ENCODE data around the gene L1CAM. TPM values are rescaled to one million over a fixed set of nuclear protein-coding genes. Genes with fewer than 3 reads are reported as not detected.
A peak's percentile ranks its signal among the peaks of the same experiment; 100 is the strongest.

The L1CAM gene
- total RNA-seq, 5 donors from 2014 or later (not counting 1 experiment from before 2014, with no cell fraction given), result 1.4 to 6.0 (median 4.0) TPM

DNA sequence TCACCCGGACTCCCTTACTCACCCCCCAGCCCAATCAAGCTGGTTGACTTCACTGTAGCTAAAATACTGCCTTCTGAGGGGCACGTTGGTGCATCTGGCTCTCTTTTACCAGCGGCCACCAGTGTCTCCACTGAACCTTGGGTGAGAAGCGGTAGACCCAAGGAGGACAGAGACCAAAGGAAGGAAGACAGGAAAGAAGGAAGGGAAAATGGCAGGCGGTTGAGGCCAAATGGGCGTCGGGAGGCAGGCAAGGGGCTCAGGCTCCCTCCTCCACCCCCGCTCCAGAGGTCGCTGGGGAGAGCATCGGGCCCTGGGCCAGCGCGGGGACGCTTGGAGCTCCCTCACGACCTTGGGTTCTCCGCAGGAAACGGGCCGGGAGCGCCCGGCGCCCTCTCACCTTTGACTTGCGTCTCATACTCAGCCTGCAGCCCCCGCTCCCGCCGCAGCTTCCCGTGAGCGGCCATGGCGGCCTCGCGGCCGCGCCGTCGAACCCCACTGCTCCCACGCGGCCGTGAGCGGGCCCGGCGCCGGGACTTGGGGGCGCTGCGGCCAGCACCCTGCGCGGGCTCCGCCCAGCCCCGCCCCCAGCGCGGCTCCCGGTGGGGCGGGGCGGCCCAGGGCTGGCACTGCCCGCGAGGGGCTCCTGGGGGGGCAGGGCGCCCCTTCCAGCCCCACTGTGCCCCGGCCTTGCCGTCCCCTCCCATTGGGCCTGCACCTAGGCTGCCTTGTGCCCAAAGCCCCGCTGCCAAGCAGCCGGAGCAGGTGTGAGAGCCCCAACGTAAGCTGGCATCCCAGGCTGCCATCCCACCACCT, 40.0 kb upstream of the L1CAM start, which contains the start of gene ARHGAP4:
Gene ARHGAP4, minus strand, starts transcription at position 526 of the 813 bp plus-strand sequence. Its CDS starts 62 bp downstream, at position 464.
- ChIA-PET CTCF (interaction anchor here (0.6 to 3.9 kb wide), 7 partner anchors 20 to 1101 kb away, joined by 4 to 36 read pairs (median 8); partner anchors contain the start of gene FUNDC2 (in 1 of the 2)), POLR2A (interaction anchor here (0.5 to 1.2 kb wide), 4 partner anchors 19 to 102 kb away, joined by 3 to 8 read pairs (median 4); no protein-coding TSS in a partner anchor)
- WGBS (ENCODE audit: insufficient coverage), result under 1% methylated on average over 48 of the region's 59 CpGs
- peaks cover 49 to 64% (median 59%) of the 10 kb centered on the region in 3 donors for H3K4me1 Mint-ChIP-seq
- peak within 1 kb of the TSS; percentile 95 for H3K27ac ChIP-seq (ENCODE audit: low read length)
- no peaks in the 10 kb centered on the region for H3K36me3 Mint-ChIP-seq
- H3K27me3 ChIP-seq (replicated peaks in 1 of 2; ENCODE audit: control insufficient read depth in 2 of 2, extremely low read depth in 1 of 2, insufficient read depth in 2 of 2, low read length in 1 of 2), result no peaks in the 10 kb centered on the region
- H3K4me1 ChIP-seq (ENCODE audit: control insufficient read depth in 1 of 2, extremely low read depth in 1 of 2, insufficient read depth in 2 of 2, low read length in 2 of 2), result peaks cover 5 to 77% of the 10 kb centered on the region in 2 experiments
- peaks cover 0 to 3% of the 10 kb centered on the region in 2 donors for H3K27me3 Mint-ChIP-seq
- H3K9me3 Mint-ChIP-seq, result no peaks in the 10 kb centered on the region
- H3K36me3 ChIP-seq (ENCODE audit: control insufficient read depth in 2 of 2, extremely low read depth in 1 of 2, insufficient read depth in 1 of 2, low read length in 1 of 2), result peaks cover 5 to 12% of the 10 kb centered on the region in 2 donors
- no peaks in the 10 kb centered on the region for H3K9me3 ChIP-seq
- H3K4me3 Mint-ChIP-seq, result peak within 1 kb of the TSS; percentile 86 to 95 (median 94)
- H3K27ac Mint-ChIP-seq, result peak within 1 kb of the TSS; percentile 95 to 98
- DNase-seq (peak in 18 of 35 experiments; percentile 7 to 63 (median 31)), ATAC-seq (replicated peaks in 1 of 4) (peak in 3 of 4 experiments; percentile 3 to 6 (median 5))
- H3K4me3 ChIP-seq (ENCODE audit: control insufficient read depth in 1 of 2, extremely low read depth in 1 of 2, low read length in 1 of 2), result peak within 1 kb of the TSS; percentile 82 to 83

DNA sequence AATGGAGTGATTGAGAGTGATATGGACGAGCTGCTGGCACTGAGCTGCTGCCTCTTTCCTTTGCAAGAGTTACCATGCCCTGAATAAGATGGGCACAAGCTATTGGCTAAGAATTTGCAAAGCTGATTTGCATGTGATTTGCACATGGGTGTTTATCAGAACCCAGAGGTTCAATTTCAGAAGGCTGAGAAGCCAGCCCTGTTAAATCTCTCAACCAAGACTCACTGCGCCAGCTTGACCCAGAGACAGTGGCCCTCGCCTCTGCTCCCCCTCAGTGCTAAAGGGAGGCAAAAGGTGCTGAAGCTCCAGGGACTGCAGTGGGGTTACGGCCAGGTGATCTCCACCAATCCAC, 39.4 kb upstream of the L1CAM start:
- H3K36me3 Mint-ChIP-seq, result no peaks in the 10 kb centered on the region
- H3K27ac ChIP-seq (ENCODE audit: low read length), result peak overlapping the region; percentile 72
- peaks cover 0 to 3% of the 10 kb centered on the region in 2 donors for H3K27me3 Mint-ChIP-seq
- WGBS (ENCODE audit: insufficient coverage), result 0% methylated on average over 2 of the region's 4 CpGs
- peak overlapping the region; percentile 86 to 95 (median 94) for H3K4me3 Mint-ChIP-seq
- ChIA-PET POLR2A (interaction anchor here (0.5 to 1.2 kb wide), 5 partner anchors 20 to 238 kb away, joined by 3 to 8 read pairs (median 3); partner anchors contain the start of genes IDH3G (in 1 of the 2) and SSR4 (in 1 of the 2)), CTCF (interaction anchor here (0.6 to 3.9 kb wide), 8 partner anchors 19 to 1101 kb away, joined by 3 to 36 read pairs (median 4); partner anchors contain the start of gene FUNDC2 (in 1 of the 2))
- DNase-seq (peak in 2 of 35 experiments; percentile 28 to 49), ATAC-seq (replicated peaks in 1 of 4) (no peak)
- peaks cover 45 to 64% (median 59%) of the 10 kb centered on the region in 3 donors for H3K4me1 Mint-ChIP-seq
- H3K9me3 ChIP-seq, result no peaks in the 10 kb centered on the region
- peaks cover 5 to 83% of the 10 kb centered on the region in 2 experiments for H3K4me1 ChIP-seq (ENCODE audit: control insufficient read depth in 1 of 2, extremely low read depth in 1 of 2, insufficient read depth in 2 of 2, low read length in 2 of 2)
- H3K4me3 ChIP-seq (ENCODE audit: control insufficient read depth in 1 of 2, extremely low read depth in 1 of 2, low read length in 1 of 2), result peak overlapping the region; percentile 77 to 82
- H3K27ac Mint-ChIP-seq, result peak overlapping the region; percentile 95 to 98
- H3K9me3 Mint-ChIP-seq, result no peaks in the 10 kb centered on the region
- H3K36me3 ChIP-seq (ENCODE audit: control insufficient read depth in 2 of 2, extremely low read depth in 1 of 2, insufficient read depth in 1 of 2, low read length in 1 of 2), result peaks cover 5 to 18% of the 10 kb centered on the region in 2 donors
- H3K27me3 ChIP-seq (replicated peaks in 1 of 2; ENCODE audit: control insufficient read depth in 2 of 2, extremely low read depth in 1 of 2, insufficient read depth in 2 of 2, low read length in 1 of 2), result no peaks in the 10 kb centered on the region

DNA sequence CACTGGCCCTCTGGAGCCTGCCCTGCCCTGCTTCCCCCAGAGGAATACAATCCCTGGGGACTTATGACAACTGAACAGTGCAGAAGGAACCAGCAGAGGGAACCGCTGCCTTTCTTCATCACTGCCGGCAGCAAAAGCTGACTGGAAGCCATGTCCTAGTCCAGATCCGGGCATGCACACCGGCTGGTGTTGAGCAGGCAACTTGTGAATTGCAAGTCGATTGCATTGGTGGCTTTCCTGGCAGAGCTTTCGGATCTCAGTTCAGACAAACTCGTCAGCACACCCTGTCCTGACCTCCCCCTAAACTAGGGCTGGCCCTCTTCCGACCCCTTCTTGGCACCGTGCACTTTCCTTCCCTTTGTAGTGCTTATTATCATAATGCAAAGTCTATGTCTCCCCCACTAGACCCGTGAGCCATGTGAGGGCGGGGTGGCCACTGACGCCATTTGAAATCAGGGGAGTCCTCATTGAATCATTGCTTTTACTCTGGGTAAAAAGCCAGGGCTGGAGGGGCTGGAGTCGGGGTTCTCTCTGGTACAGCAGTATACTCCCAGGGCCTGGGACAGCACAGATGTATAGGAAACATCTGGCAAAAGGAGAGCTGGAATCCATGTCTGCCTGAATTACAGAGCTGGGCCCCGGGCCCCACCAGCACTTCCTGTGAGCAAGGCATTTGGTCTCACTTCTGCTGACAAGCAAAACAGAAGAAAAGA, 38.3 kb upstream of the L1CAM start:
- Histone ChIP-seq H3K27me3 (replicated peaks in 1 of 2; ENCODE audit: control insufficient read depth in 2 of 2, extremely low read depth in 1 of 2, insufficient read depth in 2 of 2, low read length in 1 of 2) (no peaks in the 10 kb centered on the region), H3K9me3 (no peaks in the 10 kb centered on the region), H3K27ac (ENCODE audit: low read length) (peak overlapping the region; percentile 72), H3K4me1 (ENCODE audit: control insufficient read depth in 1 of 2, extremely low read depth in 1 of 2, insufficient read depth in 2 of 2, low read length in 2 of 2) (peaks cover 5 to 74% of the 10 kb centered on the region in 2 experiments), H3K4me3 (ENCODE audit: control insufficient read depth in 1 of 2, extremely low read depth in 1 of 2, low read length in 1 of 2) (peak overlapping the region; percentile 77 to 82), H3K36me3 (ENCODE audit: control insufficient read depth in 2 of 2, extremely low read depth in 1 of 2, insufficient read depth in 1 of 2, low read length in 1 of 2) (peaks cover 7 to 23% of the 10 kb centered on the region in 2 donors)
- no peaks in the 10 kb centered on the region for H3K36me3 Mint-ChIP-seq
- ChIA-PET POLR2A (interaction anchor here in 1 of 2 donors (0.5 to 1.2 kb wide), 4 partner anchors 14 to 130 kb away, joined by 3 to 4 read pairs (median 3); partner anchors contain the start of genes IDH3G, RENBP and SSR4), CTCF (interaction anchor here (0.7 to 3.9 kb wide), 6 partner anchors 9 to 26 kb away, joined by 3 to 36 read pairs (median 4); no protein-coding TSS in a partner anchor)
- WGBS (ENCODE audit: insufficient coverage), result 0% methylated on average over 7 of the region's 14 CpGs
- no peak for ATAC-seq (replicated peaks in 1 of 4)
- H3K4me3 Mint-ChIP-seq, result peak overlapping the region; percentile 86 to 95 (median 94)
- no peaks in the 10 kb centered on the region for H3K9me3 Mint-ChIP-seq
- peaks cover 49 to 63% (median 59%) of the 10 kb centered on the region in 3 donors for H3K4me1 Mint-ChIP-seq
- peaks cover 0 to 8% of the 10 kb centered on the region in 2 donors for H3K27me3 Mint-ChIP-seq
- peak in 34 of 35 experiments; percentile 25 to 72 (median 46) for DNase-seq
- H3K27ac Mint-ChIP-seq, result peak overlapping the region; percentile 95 to 98

- ChIA-PET CTCF (interaction anchor here (0.6 to 3.9 kb wide), 6 partner anchors 11 to 1022 kb away, joined by 4 to 36 read pairs (median 6); no protein-coding TSS in a partner anchor), POLR2A (no interaction called here)
- H3K36me3 ChIP-seq (ENCODE audit: control insufficient read depth in 2 of 2, extremely low read depth in 1 of 2, insufficient read depth in 1 of 2, low read length in 1 of 2), result peaks cover 13 to 32% of the 10 kb centered on the region in 2 donors
- peak overlapping the region; percentile 17 to 21 for H3K4me3 ChIP-seq (ENCODE audit: control insufficient read depth in 1 of 2, extremely low read depth in 1 of 2, low read length in 1 of 2)
- no peaks in the 10 kb centered on the region for H3K9me3 Mint-ChIP-seq
- no peaks in the 10 kb centered on the region for H3K9me3 ChIP-seq
- WGBS (ENCODE audit: insufficient coverage), result 21% methylated on average over 9 of the region's 25 CpGs
- peak overlapping the region; percentile 86 to 95 (median 94) for H3K4me3 Mint-ChIP-seq
- H3K27me3 Mint-ChIP-seq, result peaks cover 0 to 8% of the 10 kb centered on the region in 2 donors
- ATAC-seq (replicated peaks in 1 of 4) (no peak), DNase-seq (no peak)
- H3K27ac ChIP-seq (ENCODE audit: low read length), result peak overlapping the region; percentile 49
- no peaks in the 10 kb centered on the region for H3K27me3 ChIP-seq (replicated peaks in 1 of 2; ENCODE audit: control insufficient read depth in 2 of 2, extremely low read depth in 1 of 2, insufficient read depth in 2 of 2, low read length in 1 of 2)
- H3K4me1 ChIP-seq (ENCODE audit: control insufficient read depth in 1 of 2, extremely low read depth in 1 of 2, insufficient read depth in 2 of 2, low read length in 2 of 2), result peaks cover 5 to 64% of the 10 kb centered on the region in 2 experiments
- peaks cover 42 to 56% (median 49%) of the 10 kb centered on the region in 3 donors for H3K4me1 Mint-ChIP-seq
- H3K36me3 Mint-ChIP-seq, result no peaks in the 10 kb centered on the region
- peak overlapping the region; percentile 95 to 98 for H3K27ac Mint-ChIP-seq
Observed at GRCh38 chrX:153922932-153923857, 37.2 kb upstream of the L1CAM start.

Measured in T-cell (primary cell).